Endothelial cell of umbilical vein (primary cell): ENCODE results near the gene PTS. TPM values are rescaled to one million over a fixed set of nuclear protein-coding genes. Genes with fewer than 3 reads are reported as not detected.

Source experiments
- BruUV-seq: library from RNA; stranded (reverse); fragments of 400-500 nt; replicated peaks from 2 replicates; lab custom pipeline; 2021; lab: Mats Ljungman, UMichigan
- CTCF ChIA-PET: fragments of 300-600, 350-600 bp; sonication (Branson Sonifier 250); formaldehyde crosslinking; loops from one replicate; lab custom pipeline; 2021; ENCODE audit warnings: antibody characterized with exemption, inconsistent platforms; lab: Charles Lee
- POLR2A ChIA-PET: fragments of 300-600, 350-600 bp; sonication (Branson Sonifier 250); formaldehyde crosslinking; loops from one replicate; lab custom pipeline; 2021; ENCODE audit warnings: antibody characterized with exemption, inconsistent platforms; lab: Charles Lee
- DNase-seq: peaks from one replicate; pipeline ENCODE4 v3.0.0-alpha.2; 2011; ENCODE audit warnings: low read depth, low spot score
- FAIRE-seq: peaks from 2 replicates; lab custom pipeline; 2011; peaks lifted over from hg19 to GRCh38; lab: Jason Lieb, UNC
- H2AFZ ChIP-seq: 2 replicates; pipeline ENCODE4 v1.6.0; 2012; ENCODE audit warnings: low read depth, low read length, control low read depth, inconsistent platforms
- H3K27ac ChIP-seq: 2 replicates; pipeline ENCODE4 v1.5.1; 2011; ENCODE audit warnings: low read depth, mild to moderate bottlenecking, control low read depth, low read length, moderate library complexity; ENCODE audit not compliant: insufficient read depth
- H3K27me3 ChIP-seq, 2 experiments: 2 replicates each; pipeline versions ENCODE4 v1.6.0 to v1.6.1; 2011; ENCODE audit warnings: low read length in 2 of 2, mixed read lengths in 1 of 2; ENCODE audit not compliant: control insufficient read depth in 2 of 2, insufficient read depth in 2 of 2
- H3K36me3 ChIP-seq, 2 experiments: 2 replicates in 1 of 2; 3 replicates in 1 of 2; pipeline ENCODE4 v1.5.1; 2011; ENCODE audit warnings: low read length in 2 of 2, mild to moderate bottlenecking in 1 of 2, moderate library complexity in 1 of 2; ENCODE audit not compliant: control insufficient read depth in 2 of 2, insufficient read depth in 2 of 2; ENCODE audit errors: extremely low read depth in 1 of 2
- H3K4me1 ChIP-seq: 3 replicates; pipeline ENCODE4 v1.5.1; 2011; ENCODE audit warnings: mild to moderate bottlenecking, low read length; ENCODE audit not compliant: control insufficient read depth, insufficient read depth; ENCODE audit errors: extremely low read depth
- H3K4me2 ChIP-seq: 2 replicates; pipeline ENCODE4 v1.6.1; 2011; ENCODE audit warnings: low read length, control low read depth, mixed read lengths; ENCODE audit not compliant: insufficient read depth
- H3K4me3 ChIP-seq, 3 experiments: fragments of 200-600 bp in 1 of 3; sonication (generic), shearing (Covaris generic) in 1 of 3; replicated peaks in 1 of 3; 2 replicates each; pipeline ENCODE4 v1.5.1; 2011 to 2016; ENCODE audit warnings: control low read depth in 3 of 3, low read length in 3 of 3, mild to moderate bottlenecking in 2 of 3, inconsistent platforms in 1 of 3, low read depth in 1 of 3, moderate library complexity in 1 of 3; ENCODE audit not compliant: insufficient read depth in 1 of 3
- H3K79me2 ChIP-seq: 2 replicates; pipeline ENCODE4 v1.6.0; 2012; ENCODE audit warnings: low read length, inconsistent platforms; ENCODE audit not compliant: control insufficient read depth, insufficient read depth
- H3K9ac ChIP-seq: replicated peaks from 2 replicates; pipeline ENCODE3; 2011; ENCODE audit warnings: low read length, control low read depth; ENCODE audit not compliant: insufficient read depth; ENCODE audit errors: extremely low read depth
- H3K9me1 ChIP-seq: replicated peaks from 3 replicates; pipeline ENCODE4 v1.6.0; 2011; ENCODE audit warnings: mild to moderate bottlenecking, low read length; ENCODE audit not compliant: control insufficient read depth, insufficient read depth; ENCODE audit errors: extremely low read depth
- H3K9me3 ChIP-seq: replicated peaks from 2 replicates; pipeline ENCODE4 v1.5.1; 2012; ENCODE audit warnings: low read length, inconsistent platforms; ENCODE audit not compliant: control insufficient read depth, insufficient read depth
- H4K20me1 ChIP-seq: replicated peaks from 2 replicates; pipeline ENCODE3; 2011; ENCODE audit warnings: mild to moderate bottlenecking, low read length; ENCODE audit not compliant: control insufficient read depth, insufficient read depth; ENCODE audit errors: extremely low read depth
- CTCF ChIP-seq, 2 donors: IDR thresholded peaks; 1 replicate in 1 of 2; 2 replicates in 1 of 2; pipeline ENCODE4 v1.5.1; 2011; ENCODE audit warnings: low read length in 2 of 2, mild to moderate bottlenecking in 2 of 2, moderate library complexity in 2 of 2, control low read depth in 1 of 2, inconsistent platforms in 1 of 2, low read depth in 1 of 2; ENCODE audit not compliant: insufficient read depth in 1 of 2; ENCODE audit errors: extremely low read depth in 1 of 2
- GATA2 ChIP-seq: IDR thresholded peaks from 2 replicates; pipeline ENCODE4 v1.7.0; 2011; ENCODE audit warnings: low read depth, mild to moderate bottlenecking, moderate library complexity, mixed read lengths, low read length; ENCODE audit not compliant: insufficient read length, insufficient read depth
- POLR2A ChIP-seq: IDR thresholded peaks from 2 replicates; pipeline ENCODE4 v1.6.1; 2012; ENCODE audit warnings: low read depth, mild to moderate bottlenecking, control low read depth, low read length
- POLR2AphosphoS5 ChIP-seq: IDR thresholded peaks from 2 replicates; pipeline ENCODE4 v1.6.1; 2012; ENCODE audit warnings: low read depth, mild to moderate bottlenecking, control low read depth, low read length, moderate library complexity; ENCODE audit not compliant: insufficient read depth
- dilution Hi-C: fragments of 300-500 bp; cut with MboI; formaldehyde crosslinking; loops from one replicate; pipeline ENCODE4 v1.15.0; 2019; ENCODE audit warnings: low sequenced_read_pairs; ENCODE audit not compliant: extremely low pct_ligation_motif_present
- intact Hi-C: fragments of 100-400 bp; cut with micrococcal nuclease; formaldehyde crosslinking; loops from one replicate; pipeline ENCODE4 v1.10.0; 2022
- polyA plus RNA-seq, 4 experiments: library from polyadenylated mRNA; depleted of rRNA in 3 of 4; stranded (reverse) in 3 of 4; unstranded in 1 of 4; fragments of >200 nt; gene quantifications; 2 replicates each; pipeline versions ENCODE4 v1.2.1 to v1.2.3, GENCODE V29; 2011 to 2012; ENCODE audit warnings: missing spikeins in 1 of 4
- total RNA-seq: library from RNA; stranded (reverse); gene quantifications from 2 replicates; pipeline ENCODE4 v1.2.3, GENCODE V29; 2021

The PTS gene
- total and polyA plus RNA-seq, 2 donors (not counting 3 experiments of a cell fraction or from before 2014, with no cell fraction given), result 29.1 to 45.7 TPM

DNA sequence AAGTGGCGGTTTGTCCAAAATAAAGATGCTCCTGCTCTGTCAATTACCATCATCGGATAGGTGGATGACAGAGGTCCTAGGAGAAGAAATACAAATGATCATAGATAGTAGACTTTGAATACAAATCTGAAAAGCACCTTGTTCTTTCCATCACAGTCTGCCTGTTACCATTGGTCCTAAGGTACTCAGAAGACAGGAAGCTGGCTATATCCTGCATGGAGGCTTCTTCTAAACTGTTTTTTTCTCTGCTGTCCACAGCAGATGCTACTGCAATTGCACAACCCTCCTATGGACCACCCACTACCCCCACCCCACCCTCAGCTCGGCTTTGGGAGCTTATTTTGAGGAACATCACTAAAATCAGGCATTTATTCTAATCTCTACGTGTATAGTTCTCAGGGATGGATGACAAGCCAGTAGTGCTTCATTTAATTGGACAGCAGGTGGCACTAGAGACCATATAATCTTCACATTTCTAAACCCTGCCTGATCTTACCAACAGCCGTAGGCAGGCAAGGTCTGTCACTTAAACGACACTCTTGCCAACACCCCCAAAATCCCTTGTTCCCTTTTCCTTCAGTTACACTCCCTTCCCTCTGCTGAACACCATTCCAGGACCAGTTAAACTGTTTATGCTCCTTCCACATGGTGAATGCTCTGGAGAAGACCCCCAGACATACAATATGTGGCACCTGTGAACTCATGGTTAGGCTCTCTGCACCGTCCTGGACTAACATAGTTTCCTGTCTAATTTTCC, 6.6 kb upstream of the PTS start:
- H3K27me3 ChIP-seq, result no peaks in the 10 kb centered on the region
- H3K27ac ChIP-seq, result no peak overlapping the region
- no peak overlapping the region for H3K9ac ChIP-seq
- ChIA-PET POLR2A (no interaction called here), CTCF (interaction anchor here (0.6 to 13.6 kb wide), 22 partner anchors 11 to 1085 kb away, joined by 3 to 540 read pairs (median 4); partner anchors contain the start of genes ALG9 and BCO2)
- DNase-seq, result peak; percentile 80
- dilution Hi-C loops (no loop called here), intact Hi-C loops (loop anchor here (1.0 kb wide), 7 partner anchors 61 to 1313 kb away; no protein-coding TSS in a partner anchor)
- H3K4me1 ChIP-seq, result peaks cover 11% of the 10 kb centered on the region
- H3K9me3 ChIP-seq, result no peaks in the 10 kb centered on the region
- BruUV-seq, result no TSS peak
- H3K36me3 ChIP-seq, result no peaks in the 10 kb centered on the region
- no peaks in the 10 kb centered on the region for H4K20me1 ChIP-seq
- no peak overlapping the region for H3K4me2 ChIP-seq
- no peak overlapping the region for H3K4me3 ChIP-seq
- peak; percentile 99 for FAIRE-seq
- no peak for TF ChIP-seq POLR2AphosphoS5
- TF ChIP-seq POLR2A, result no peak
- peak; percentile 57 to 60 for TF ChIP-seq CTCF (IDR thresholded peaks at IDR 0.05; ENCODE audit: extremely low read depth in 1 of 2, insufficient read depth in 1 of 2, low read depth in 1 of 2, low read length in 2 of 2)
- peak overlapping the region; percentile 47 for H2AFZ ChIP-seq
- no peaks in the 10 kb centered on the region for H3K9me1 ChIP-seq
- no peaks in the 10 kb centered on the region for H3K79me2 ChIP-seq

DNA sequence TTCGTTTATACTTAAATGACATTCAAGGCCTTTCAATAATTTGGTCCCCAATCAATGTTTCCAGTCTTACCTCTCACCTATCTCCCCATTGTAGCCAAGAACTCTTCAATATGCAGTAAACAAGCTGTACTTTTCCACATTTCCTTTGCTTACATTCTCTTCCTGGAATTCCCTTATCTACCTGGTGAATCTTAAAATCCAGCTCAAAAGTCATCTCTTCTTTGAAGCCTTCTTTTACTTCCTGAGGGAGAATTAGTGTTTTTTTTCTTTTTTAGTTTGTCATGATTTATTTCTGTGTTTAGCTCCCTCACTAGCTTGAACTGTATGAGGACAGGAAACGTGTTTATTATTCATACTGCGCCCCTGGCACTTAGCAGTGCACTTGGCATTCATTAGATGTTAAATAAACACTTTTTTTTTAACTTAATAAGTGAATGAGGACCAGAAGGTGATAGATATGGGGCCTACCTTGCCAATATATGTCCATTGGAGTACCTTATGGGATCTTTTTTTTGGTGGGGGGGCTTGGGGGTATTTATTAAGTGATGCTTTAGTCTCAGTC, 4.9 kb upstream of the PTS start:
- H3K4me1 ChIP-seq, result peaks cover 13% of the 10 kb centered on the region
- H3K27me3 ChIP-seq, result no peaks in the 10 kb centered on the region
- TF ChIP-seq POLR2AphosphoS5, result no peak
- no peak for TF ChIP-seq CTCF (IDR thresholded peaks at IDR 0.05; ENCODE audit: extremely low read depth in 1 of 2, insufficient read depth in 1 of 2, low read depth in 1 of 2, low read length in 2 of 2)
- peak; percentile 28 for TF ChIP-seq GATA2
- H3K9me3 ChIP-seq, result no peaks in the 10 kb centered on the region
- no peaks in the 10 kb centered on the region for H3K79me2 ChIP-seq
- FAIRE-seq (peak; percentile 80), DNase-seq (peak; percentile 74)
- no peak overlapping the region for H3K27ac ChIP-seq
- POLR2A ChIA-PET, result interaction anchor here (0.7 to 1.6 kb wide), 2 partner anchors 59 to 104 kb away, joined by 6 read pairs; no protein-coding TSS in a partner anchor
- no peak overlapping the region for H2AFZ ChIP-seq
- BruUV-seq, result no TSS peak
- no peaks in the 10 kb centered on the region for H3K36me3 ChIP-seq
- dilution Hi-C loops (no loop called here), intact Hi-C loops (no loop called here)
- peak overlapping the region; percentile 39 for H3K4me2 ChIP-seq
- no peak overlapping the region for H3K9ac ChIP-seq
- no peaks in the 10 kb centered on the region for H3K9me1 ChIP-seq
- H3K4me3 ChIP-seq, result no peak overlapping the region
- CTCF ChIA-PET, result interaction anchor here (0.7 to 13.6 kb wide), 15 partner anchors 8 to 1069 kb away, joined by 3 to 540 read pairs (median 4); partner anchors contain the start of gene BCO2
- no peaks in the 10 kb centered on the region for H4K20me1 ChIP-seq
